Mesenchymal stem cell (in vitro differentiated cells and primary cell): ENCODE results near the gene NAV2.

Experiments used
- DNase-seq: peaks from one replicate; pipeline ENCODE4 v3.0.0-alpha.2; 2013
- H2AFZ ChIP-seq: one replicate; pipeline ENCODE4 v1.6.1; 2013; ENCODE audit warnings: low read depth, mild to moderate bottlenecking, control low read depth, inconsistent platforms, low read length, moderate library complexity
- H2AK5ac ChIP-seq: 2 replicates; pipeline ENCODE4 v1.6.1; 2013; ENCODE audit warnings: low read length, moderate library complexity, mild to moderate bottlenecking, inconsistent platforms; ENCODE audit not compliant: severe bottlenecking
- H2BK120ac ChIP-seq: one replicate; pipeline ENCODE4 v1.6.1; 2013; ENCODE audit warnings: low read depth, mild to moderate bottlenecking, inconsistent platforms, low read length, moderate library complexity
- H2BK12ac ChIP-seq, 2 experiments: one replicate each; pipeline ENCODE4 v1.6.1; 2013; ENCODE audit warnings: inconsistent platforms in 2 of 2, low read length in 2 of 2, mild to moderate bottlenecking in 2 of 2, moderate library complexity in 2 of 2, control low read depth in 1 of 2
- H2BK15ac ChIP-seq: one replicate; pipeline ENCODE4 v1.6.1; 2013; ENCODE audit warnings: mild to moderate bottlenecking, low read depth, inconsistent platforms; ENCODE audit not compliant: poor library complexity, severe bottlenecking
- H2BK5ac ChIP-seq: 2 replicates; pipeline ENCODE4 v1.6.1; 2013; ENCODE audit warnings: low read depth, mild to moderate bottlenecking, low read length, control low read depth, inconsistent platforms; ENCODE audit not compliant: poor library complexity, severe bottlenecking
- H3K14ac ChIP-seq, 2 experiments: one replicate each; pipeline ENCODE4 v1.6.1; 2013; ENCODE audit warnings: inconsistent platforms in 2 of 2, low read length in 2 of 2, control low read depth in 1 of 2, mild to moderate bottlenecking in 1 of 2, moderate library complexity in 1 of 2
- H3K18ac ChIP-seq, 2 experiments: one replicate each; pipeline ENCODE4 v1.6.1; 2013; ENCODE audit warnings: inconsistent platforms in 2 of 2, low read length in 2 of 2, control low read depth in 1 of 2, low read depth in 1 of 2, mild to moderate bottlenecking in 1 of 2
- H3K23ac ChIP-seq, 2 experiments: one replicate each; pipeline ENCODE4 v1.6.1; 2013; ENCODE audit warnings: inconsistent platforms in 2 of 2, low read length in 2 of 2, mild to moderate bottlenecking in 2 of 2, moderate library complexity in 2 of 2, control low read depth in 1 of 2
- H3K27ac ChIP-seq: 2 replicates; pipeline ENCODE4 v1.5.1; 2013; ENCODE audit warnings: mild to moderate bottlenecking, moderate library complexity, low read length, control low read depth, inconsistent platforms; ENCODE audit not compliant: poor library complexity, severe bottlenecking
- H3K27me3 ChIP-seq, 2 experiments: 2 replicates each; pipeline versions ENCODE4 v1.6.1 to v1.7.0; 2013; ENCODE audit warnings: low read length in 2 of 2, mild to moderate bottlenecking in 2 of 2, moderate library complexity in 2 of 2, control low read depth in 1 of 2, inconsistent platforms in 1 of 2; ENCODE audit not compliant: control insufficient read depth in 1 of 2, insufficient read depth in 1 of 2
- H3K36me3 ChIP-seq, 2 experiments: 2 replicates each; pipeline versions ENCODE4 v1.6.1 to v1.7.0; 2013; ENCODE audit warnings: low read length in 2 of 2, control low read depth in 1 of 2, inconsistent platforms in 1 of 2, low read depth in 1 of 2, mild to moderate bottlenecking in 1 of 2; ENCODE audit not compliant: insufficient read depth in 2 of 2, control insufficient read depth in 1 of 2
- H3K4ac ChIP-seq, 2 experiments: one replicate each; pipeline ENCODE4 v1.6.1; 2013; ENCODE audit warnings: inconsistent platforms in 2 of 2, low read length in 2 of 2, mild to moderate bottlenecking in 2 of 2, moderate library complexity in 2 of 2, control low read depth in 1 of 2, low read depth in 1 of 2
- H3K4me1 ChIP-seq: 2 replicates; pipeline ENCODE4 v1.6.1; 2013; ENCODE audit warnings: low read depth, low read length, control low read depth; ENCODE audit not compliant: control insufficient read depth, insufficient read depth
- H3K4me2 ChIP-seq: 2 replicates; pipeline ENCODE4 v1.6.1; 2013; ENCODE audit warnings: low read length, mild to moderate bottlenecking, inconsistent platforms; ENCODE audit not compliant: poor library complexity, severe bottlenecking
- H3K4me3 ChIP-seq, 2 experiments: 2 replicates each; pipeline versions ENCODE4 v1.5.1 to v1.7.0; 2013; ENCODE audit warnings: low read length in 2 of 2, mild to moderate bottlenecking in 2 of 2, control low read depth in 1 of 2, low read depth in 1 of 2; ENCODE audit not compliant: insufficient read depth in 1 of 2
- H3K79me1 ChIP-seq: replicated peaks from 2 replicates; pipeline ENCODE4 v1.6.1; 2013; ENCODE audit warnings: mild to moderate bottlenecking, control low read depth, low read length, inconsistent platforms; ENCODE audit not compliant: poor library complexity, severe bottlenecking
- H3K9ac ChIP-seq: 2 replicates; pipeline ENCODE4 v1.7.0; 2013; ENCODE audit warnings: mild to moderate bottlenecking, low read length, moderate library complexity
- H3K9me3 ChIP-seq: 2 replicates; pipeline ENCODE4 v1.7.0; 2013; ENCODE audit warnings: mild to moderate bottlenecking, low read length; ENCODE audit not compliant: control insufficient read depth
- H4K8ac ChIP-seq: one replicate; pipeline ENCODE4 v1.6.1; 2013; ENCODE audit warnings: inconsistent platforms, mild to moderate bottlenecking, low read length, moderate library complexity
- H4K91ac ChIP-seq: one replicate; pipeline ENCODE4 v1.6.1; 2013; ENCODE audit warnings: mild to moderate bottlenecking, low read length, inconsistent platforms
- WGBS: methylation state at CpG from one replicate; pipeline ENCODE4 v1.1.7; 2013; ENCODE audit warnings: mixed read lengths; 5-methylcytosine and 5-hydroxymethylcytosine counted together

Gene NAV2

DNA sequence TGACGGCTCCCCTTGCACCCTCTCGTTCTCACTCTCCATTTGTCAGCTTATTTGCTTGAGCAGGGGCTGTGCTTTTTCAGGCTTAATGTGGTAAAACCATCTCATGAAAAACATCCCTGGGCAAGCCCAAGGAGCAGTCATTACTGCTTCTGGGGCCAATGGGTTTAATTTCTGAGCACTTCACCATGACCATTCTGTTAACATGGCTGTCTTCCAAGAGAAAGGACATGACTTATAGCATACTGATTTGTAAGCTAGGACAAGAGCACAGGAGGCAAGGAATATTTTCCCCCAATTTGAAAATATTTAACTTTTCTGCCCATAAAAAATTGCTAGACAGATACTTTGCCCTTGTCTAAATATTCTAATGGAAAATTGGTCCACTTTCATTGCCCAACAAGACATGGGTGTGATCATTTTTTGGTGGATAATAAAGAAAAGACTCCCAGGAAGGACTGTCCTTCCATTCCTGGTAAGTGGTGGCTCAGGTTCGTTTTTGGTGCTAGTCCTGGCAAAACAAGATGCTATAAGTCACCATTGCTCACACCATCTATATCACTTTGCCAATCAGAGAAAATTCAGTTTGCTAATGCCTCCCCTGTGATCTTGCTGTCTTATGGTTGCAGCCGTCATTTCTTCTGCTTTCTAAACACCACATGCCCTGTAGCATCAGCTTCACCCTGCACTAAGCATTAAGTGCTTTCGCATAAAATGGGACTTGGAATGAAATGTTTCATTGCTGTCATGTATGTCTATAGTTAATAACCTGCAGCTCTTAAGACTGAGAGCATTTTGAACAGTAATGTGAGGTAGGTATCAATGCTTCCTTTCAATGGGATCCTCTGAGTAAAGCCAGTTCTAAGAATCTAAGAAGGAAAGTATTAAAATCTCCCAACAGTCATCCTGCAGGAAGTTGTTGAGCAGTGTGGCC is 339.1 kb downstream of the NAV2 start:
- Histone ChIP-seq H3K4ac (no peak overlapping the region), H3K23ac (no peak overlapping the region), H2AK5ac (peak overlapping the region; percentile 51), H3K36me3 (peaks cover 22 to 93% of the 10 kb centered on the region in 2 experiments), H3K27me3 (no peaks in the 10 kb centered on the region), H2BK15ac (no peak overlapping the region), H4K91ac (no peak overlapping the region), H2BK12ac (no peak overlapping the region), H3K9me3 (no peaks in the 10 kb centered on the region), H3K27ac (no peak overlapping the region), H3K14ac (no peak overlapping the region), H3K4me1 (peaks cover 12% of the 10 kb centered on the region), H2BK120ac (no peak overlapping the region), H3K9ac (no peak overlapping the region), H2AFZ (no peak overlapping the region), H3K79me1 (peaks cover 2% of the 10 kb centered on the region), H3K4me3 (no peak overlapping the region), H3K4me2 (no peak overlapping the region), H3K18ac (no peak overlapping the region), H4K8ac (peak overlapping the region; percentile 32), H2BK5ac (no peak overlapping the region)
- no peak for DNase-seq
- WGBS = 100% methylated on average over 5 of the region's 5 CpGs

DNA sequence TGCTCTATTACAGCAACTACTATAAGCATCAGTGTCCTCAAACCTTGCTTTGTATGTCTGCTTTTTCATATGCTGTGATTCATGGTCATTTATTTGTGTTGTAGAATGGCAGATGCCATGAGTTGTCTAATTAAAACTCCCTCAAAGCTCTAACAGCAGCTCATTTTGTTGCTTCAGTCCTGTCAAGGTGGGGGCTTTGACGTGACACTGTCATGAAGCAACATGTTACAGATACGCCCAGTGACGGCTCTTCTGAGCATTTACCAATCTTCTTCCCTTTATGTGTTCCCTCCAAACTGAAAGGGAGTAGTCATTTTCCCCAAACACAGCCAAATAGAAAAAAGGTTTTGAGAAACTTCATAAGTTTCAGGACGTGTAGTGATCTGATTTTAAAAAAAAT is 340.9 kb downstream of the NAV2 start:
- Histone ChIP-seq H3K36me3 (peaks cover 23 to 99% of the 10 kb centered on the region in 2 experiments), H4K91ac (no peak overlapping the region), H3K18ac (no peak overlapping the region), H3K23ac (no peak overlapping the region), H2BK15ac (no peak overlapping the region), H2AK5ac (no peak overlapping the region), H3K9me3 (no peaks in the 10 kb centered on the region), H3K9ac (no peak overlapping the region), H4K8ac (no peak overlapping the region), H3K4ac (no peak overlapping the region), H3K79me1 (peaks cover 2% of the 10 kb centered on the region), H3K27ac (no peak overlapping the region), H3K4me2 (no peak overlapping the region), H3K4me1 (peaks cover 12% of the 10 kb centered on the region), H2BK120ac (no peak overlapping the region), H2AFZ (no peak overlapping the region), H3K14ac (no peak overlapping the region), H3K4me3 (no peak overlapping the region), H3K27me3 (no peaks in the 10 kb centered on the region), H2BK5ac (no peak overlapping the region), H2BK12ac (no peak overlapping the region)
- no peak for DNase-seq
- WGBS = 100% methylated on average over 3 of the region's 4 CpGs

GRCh38 chr11:20054584-20054983 is 341.9 kb downstream of the NAV2 start:
- Histone ChIP-seq H4K91ac (no peak overlapping the region), H3K79me1 (no peaks in the 10 kb centered on the region), H3K4ac (no peak overlapping the region), H3K4me3 (no peak overlapping the region), H3K4me2 (no peak overlapping the region), H2BK5ac (no peak overlapping the region), H2AK5ac (no peak overlapping the region), H2BK120ac (no peak overlapping the region), H3K27ac (no peak overlapping the region), H3K9ac (no peak overlapping the region), H3K4me1 (peaks cover 12% of the 10 kb centered on the region), H3K14ac (no peak overlapping the region), H3K9me3 (no peaks in the 10 kb centered on the region), H3K36me3 (peaks cover 18 to 99% of the 10 kb centered on the region in 2 experiments), H2BK12ac (no peak overlapping the region), H2AFZ (no peak overlapping the region), H3K27me3 (no peaks in the 10 kb centered on the region), H3K18ac (no peak overlapping the region), H3K23ac (no peak overlapping the region), H4K8ac (no peak overlapping the region), H2BK15ac (no peak overlapping the region)
- no peak for DNase-seq
- WGBS = no CpG with 5 or more reads among the region's 1 CpG

DNA sequence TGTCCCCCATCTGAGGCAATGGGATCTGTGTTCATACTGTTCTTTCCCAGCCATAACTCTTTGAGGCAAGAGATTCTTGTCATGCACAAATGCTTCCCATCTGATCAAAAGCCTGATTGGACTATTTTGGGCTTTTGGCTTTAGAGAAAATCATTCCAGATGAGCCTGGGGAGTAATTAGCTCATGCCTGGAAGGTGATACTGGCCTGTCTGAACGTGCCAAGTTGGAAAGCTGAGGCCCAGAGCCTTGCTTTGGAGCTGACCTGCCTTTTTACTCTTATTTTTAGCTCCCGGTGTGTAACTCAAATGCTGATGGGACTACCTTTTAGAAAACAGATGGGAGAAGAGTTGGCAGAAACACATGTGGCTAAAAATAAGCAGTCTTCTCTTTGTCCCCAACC is 342.7 kb downstream of the NAV2 start:
- Histone ChIP-seq H4K91ac (no peak overlapping the region), H3K18ac (no peak overlapping the region), H3K36me3 (peaks cover 13 to 99% of the 10 kb centered on the region in 2 experiments), H3K27me3 (no peaks in the 10 kb centered on the region), H2AFZ (no peak overlapping the region), H3K9me3 (no peaks in the 10 kb centered on the region), H2BK5ac (no peak overlapping the region), H3K79me1 (no peaks in the 10 kb centered on the region), H2BK120ac (no peak overlapping the region), H3K14ac (no peak overlapping the region), H3K4ac (no peak overlapping the region), H3K4me1 (peaks cover 8% of the 10 kb centered on the region), H3K4me2 (no peak overlapping the region), H3K4me3 (no peak overlapping the region), H2BK15ac (no peak overlapping the region), H3K27ac (no peak overlapping the region), H3K23ac (no peak overlapping the region), H4K8ac (no peak overlapping the region), H2AK5ac (no peak overlapping the region), H3K9ac (no peak overlapping the region), H2BK12ac (no peak overlapping the region)
- DNase-seq = no peak
- 85% methylated on average over 2 of the region's 2 CpGs for WGBS
